Astrocyte of the cerebellum (primary cell): ENCODE data around the gene TRIM67.

Experiments used
- DNase-seq: peaks from one replicate; pipeline ENCODE4 v3.0.0-alpha.2; 2011; ENCODE audit warnings: low read depth
- H3K4me3 ChIP-seq: 2 replicates; pipeline ENCODE4 v1.5.1; 2011; ENCODE audit warnings: mild to moderate bottlenecking, low read depth, low read length, moderate library complexity
- in situ Hi-C: cut with HindIII; loops from 2 replicates; pipeline ENCODE4 v1.10.0; 2017; ENCODE audit warnings: low sequenced_read_pairs
- TF ChIP-seq, protein P1 (sequence below): IDR thresholded peaks from 2 replicates; pipeline ENCODE4 v1.5.1; 2012; ENCODE audit warnings: low read length, low read depth, moderate library complexity, mild to moderate bottlenecking; ENCODE audit errors: missing control alignments

The TRIM67 gene

GRCh38 chr1:231188072-231188471, 26.2 kb downstream of the TRIM67 start:
- TF ChIP-seq, protein P1, sequence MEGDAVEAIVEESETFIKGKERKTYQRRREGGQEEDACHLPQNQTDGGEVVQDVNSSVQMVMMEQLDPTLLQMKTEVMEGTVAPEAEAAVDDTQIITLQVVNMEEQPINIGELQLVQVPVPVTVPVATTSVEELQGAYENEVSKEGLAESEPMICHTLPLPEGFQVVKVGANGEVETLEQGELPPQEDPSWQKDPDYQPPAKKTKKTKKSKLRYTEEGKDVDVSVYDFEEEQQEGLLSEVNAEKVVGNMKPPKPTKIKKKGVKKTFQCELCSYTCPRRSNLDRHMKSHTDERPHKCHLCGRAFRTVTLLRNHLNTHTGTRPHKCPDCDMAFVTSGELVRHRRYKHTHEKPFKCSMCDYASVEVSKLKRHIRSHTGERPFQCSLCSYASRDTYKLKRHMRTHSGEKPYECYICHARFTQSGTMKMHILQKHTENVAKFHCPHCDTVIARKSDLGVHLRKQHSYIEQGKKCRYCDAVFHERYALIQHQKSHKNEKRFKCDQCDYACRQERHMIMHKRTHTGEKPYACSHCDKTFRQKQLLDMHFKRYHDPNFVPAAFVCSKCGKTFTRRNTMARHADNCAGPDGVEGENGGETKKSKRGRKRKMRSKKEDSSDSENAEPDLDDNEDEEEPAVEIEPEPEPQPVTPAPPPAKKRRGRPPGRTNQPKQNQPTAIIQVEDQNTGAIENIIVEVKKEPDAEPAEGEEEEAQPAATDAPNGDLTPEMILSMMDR: no peak
- DNase-seq: no peak
- H3K4me3 ChIP-seq: no peak overlapping the region
- in situ Hi-C loops: no loop called here

GRCh38 chr1:231188768-231189167, 26.9 kb downstream of the TRIM67 start:
- H3K4me3 ChIP-seq: no peak overlapping the region
- in situ Hi-C loops: no loop called here
- TF ChIP-seq, protein P1: no peak
- DNase-seq: no peak

- TF ChIP-seq, protein P1: no peak
- no peak for DNase-seq
- in situ Hi-C loops: no loop called here
- no peak overlapping the region for H3K4me3 ChIP-seq
Observed at GRCh38 chr1:231189683-231190270, 27.9 kb downstream of the TRIM67 start.

GRCh38 chr1:231190456-231190855, 28.6 kb downstream of the TRIM67 start:
- in situ Hi-C loops: no loop called here
- H3K4me3 ChIP-seq: no peak overlapping the region
- no peak for DNase-seq
- TF ChIP-seq, protein P1: no peak

GRCh38 chr1:231192620-231193163, 30.8 kb downstream of the TRIM67 start:
- in situ Hi-C loops: no loop called here
- TF ChIP-seq, protein P1: no peak
- H3K4me3 ChIP-seq: no peak overlapping the region
- DNase-seq: peak; percentile 49

- TF ChIP-seq, protein P1: no peak
- in situ Hi-C loops: no loop called here
- no peak for DNase-seq
- H3K4me3 ChIP-seq: no peak overlapping the region
Observed at GRCh38 chr1:231193710-231194340, 32.0 kb downstream of the TRIM67 start.
